C4-2B (cell line): ENCODE results near the gene DTD1.

Source experiments
- H3K27ac ChIP-seq: fragments of 450-650 bp; 2 replicates; pipeline ENCODE4 v1.5.1; 2017
- ZFX ChIP-seq: fragments of 450-650 bp; IDR thresholded peaks from 2 replicates; pipeline ENCODE4 v1.6.1; 2017
- TF ChIP-seq, protein P1 (sequence below): fragments of 450-650 bp; conservative IDR thresholded peaks from 2 replicates; pipeline ENCODE4 v1.5.1; 2017; ENCODE audit warnings: mild to moderate bottlenecking

Gene DTD1

DNA sequence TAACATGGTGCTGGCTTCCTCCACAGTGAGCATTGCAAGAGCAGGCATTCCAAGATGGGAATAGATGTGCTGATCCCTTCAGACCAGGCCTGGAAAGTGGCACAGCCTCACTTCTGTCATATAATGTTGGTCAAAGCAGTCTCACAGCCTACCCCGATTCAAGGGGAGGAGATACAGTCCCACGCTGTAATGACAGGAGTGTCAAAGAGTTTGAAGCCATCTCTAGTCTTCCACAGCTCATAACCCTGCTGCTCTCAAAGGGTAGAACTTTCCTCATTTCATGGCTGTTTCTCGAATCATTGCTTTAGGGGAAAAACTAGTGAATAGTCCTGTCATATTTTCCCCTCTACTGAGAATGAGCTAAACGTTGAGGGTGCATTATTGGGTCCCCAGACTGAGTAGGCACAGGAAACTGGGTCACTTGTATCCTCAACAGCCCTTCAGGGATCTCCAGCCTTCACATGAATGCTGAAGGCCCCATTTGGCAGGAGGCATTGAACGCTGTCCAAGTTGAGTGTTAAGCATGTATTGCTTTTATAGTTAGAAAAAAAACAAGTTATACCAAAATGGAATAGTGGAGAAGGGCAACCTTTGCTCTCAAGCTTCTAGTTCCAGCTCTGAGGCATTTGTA is 27.3 kb downstream of the DTD1 start:
- H3K27ac ChIP-seq: no peak overlapping the region
- TF ChIP-seq ZFX: no peak
- TF ChIP-seq, protein P1, sequence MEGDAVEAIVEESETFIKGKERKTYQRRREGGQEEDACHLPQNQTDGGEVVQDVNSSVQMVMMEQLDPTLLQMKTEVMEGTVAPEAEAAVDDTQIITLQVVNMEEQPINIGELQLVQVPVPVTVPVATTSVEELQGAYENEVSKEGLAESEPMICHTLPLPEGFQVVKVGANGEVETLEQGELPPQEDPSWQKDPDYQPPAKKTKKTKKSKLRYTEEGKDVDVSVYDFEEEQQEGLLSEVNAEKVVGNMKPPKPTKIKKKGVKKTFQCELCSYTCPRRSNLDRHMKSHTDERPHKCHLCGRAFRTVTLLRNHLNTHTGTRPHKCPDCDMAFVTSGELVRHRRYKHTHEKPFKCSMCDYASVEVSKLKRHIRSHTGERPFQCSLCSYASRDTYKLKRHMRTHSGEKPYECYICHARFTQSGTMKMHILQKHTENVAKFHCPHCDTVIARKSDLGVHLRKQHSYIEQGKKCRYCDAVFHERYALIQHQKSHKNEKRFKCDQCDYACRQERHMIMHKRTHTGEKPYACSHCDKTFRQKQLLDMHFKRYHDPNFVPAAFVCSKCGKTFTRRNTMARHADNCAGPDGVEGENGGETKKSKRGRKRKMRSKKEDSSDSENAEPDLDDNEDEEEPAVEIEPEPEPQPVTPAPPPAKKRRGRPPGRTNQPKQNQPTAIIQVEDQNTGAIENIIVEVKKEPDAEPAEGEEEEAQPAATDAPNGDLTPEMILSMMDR: no peak

DNA sequence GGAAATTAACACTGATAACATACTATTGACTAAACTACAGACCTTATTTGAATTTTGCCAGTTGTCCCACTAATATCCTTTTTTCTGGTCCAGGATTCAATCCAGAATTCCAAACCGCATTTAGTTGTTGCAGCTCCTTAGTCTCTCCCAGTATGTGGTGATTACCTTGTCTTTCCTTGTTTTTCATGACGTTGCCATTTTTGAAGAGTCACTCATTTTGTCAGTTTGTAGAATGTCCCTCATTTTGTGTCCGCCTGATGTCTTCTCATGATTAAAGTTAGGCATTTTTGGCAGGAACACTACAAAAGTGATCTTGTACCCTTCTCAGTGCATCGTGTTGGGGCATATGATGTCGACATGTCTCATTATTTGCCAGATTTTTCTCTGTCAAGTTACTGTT is 33.1 kb downstream of the DTD1 start:
- H3K27ac ChIP-seq: no peak overlapping the region
- no peak for TF ChIP-seq ZFX
- TF ChIP-seq, protein P1: no peak

DNA sequence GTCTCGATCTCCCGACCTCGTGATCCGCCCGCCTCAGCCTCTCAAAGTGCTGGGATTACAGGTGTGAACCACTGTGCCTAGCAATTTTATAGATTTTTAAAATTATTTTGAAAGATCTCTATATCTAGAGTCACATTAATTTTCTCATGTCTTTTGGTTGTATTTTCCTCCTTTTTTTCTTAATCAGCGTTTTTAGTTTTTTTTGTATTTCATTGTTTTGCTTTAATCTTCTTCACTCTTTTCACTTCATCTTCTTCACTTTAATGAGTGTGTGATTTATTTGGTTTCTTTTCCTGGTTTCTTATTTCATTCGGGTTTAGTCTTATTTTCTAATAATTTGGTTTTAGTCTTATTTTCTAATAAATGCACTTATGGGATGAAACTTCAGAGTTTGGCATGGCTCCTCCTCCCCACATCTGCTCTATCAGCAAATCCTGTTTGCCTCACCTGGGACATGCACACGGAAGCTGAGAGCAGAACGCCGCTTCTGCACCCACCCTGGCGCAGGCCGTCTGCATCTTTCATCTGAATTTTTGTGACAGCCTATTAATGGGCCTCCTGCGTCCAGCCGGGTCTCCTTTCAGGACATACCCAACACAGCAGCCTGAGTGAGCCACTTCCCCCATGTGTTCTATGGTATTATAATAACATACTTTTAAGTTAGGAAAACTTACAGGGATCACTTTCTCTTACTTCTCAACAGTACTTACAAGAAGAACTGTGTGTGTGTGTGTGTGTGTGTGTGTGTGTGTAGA is 35.5 kb downstream of the DTD1 start:
- H3K27ac ChIP-seq: no peak overlapping the region
- no peak for TF ChIP-seq ZFX
- TF ChIP-seq, protein P1: no peak

DNA sequence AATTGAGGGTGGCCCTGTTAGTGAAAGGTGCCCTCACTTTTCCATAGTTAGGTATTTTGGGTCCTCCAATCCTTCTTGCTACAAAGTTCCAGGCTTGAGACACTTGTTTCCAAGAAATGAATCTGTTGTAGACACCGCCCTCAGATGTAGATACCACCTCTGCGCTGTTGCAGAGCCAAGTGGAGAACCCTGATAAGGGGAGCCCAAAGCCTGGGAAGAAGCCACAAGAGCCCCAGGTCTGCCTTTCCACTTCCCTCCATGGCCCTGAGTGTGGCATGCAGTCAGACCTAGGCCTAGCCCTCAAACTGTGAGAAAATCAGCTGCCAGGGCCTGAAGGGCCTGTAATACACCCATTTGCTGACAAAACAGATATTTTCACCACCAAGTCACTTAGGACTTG is 37.1 kb downstream of the DTD1 start:
- no peak for TF ChIP-seq ZFX
- TF ChIP-seq, protein P1: no peak
- H3K27ac ChIP-seq: no peak overlapping the region

DNA sequence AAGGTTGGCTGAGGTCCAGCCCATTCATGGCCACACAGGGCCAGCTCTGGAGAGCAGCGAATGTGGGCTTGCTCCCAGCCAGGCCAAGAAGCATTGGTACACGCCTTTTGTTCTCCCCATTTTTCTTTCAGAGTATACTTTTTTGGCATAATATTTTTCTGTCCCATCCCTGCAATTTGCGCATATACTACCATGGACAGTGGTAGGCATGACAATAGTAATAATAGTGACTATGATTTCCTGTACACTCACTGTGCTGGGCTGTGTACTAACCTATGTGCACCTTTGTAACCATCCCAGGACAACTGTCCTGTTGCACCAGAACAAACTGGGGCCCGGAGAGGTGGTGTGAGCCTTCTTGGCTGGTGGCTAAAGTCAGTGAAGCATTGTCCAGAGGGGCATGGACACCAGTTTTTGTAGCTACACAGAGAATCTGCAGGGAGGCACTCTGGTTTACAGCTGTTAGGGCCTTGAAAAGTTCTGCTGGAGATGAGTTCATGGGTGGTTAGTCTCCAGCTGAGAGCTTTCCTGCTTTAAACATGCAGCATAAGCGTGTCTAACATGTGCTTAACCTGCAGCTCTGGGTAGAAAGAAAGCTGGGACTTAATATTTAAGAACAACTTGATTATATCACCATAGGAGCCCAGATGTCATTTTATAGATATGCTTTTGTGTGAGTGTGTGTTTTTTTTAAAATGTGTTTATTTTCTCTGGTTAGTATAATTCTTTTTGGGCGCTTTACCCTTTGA is 38.2 kb downstream of the DTD1 start:
- TF ChIP-seq, protein P1: no peak
- TF ChIP-seq ZFX: no peak
- H3K27ac ChIP-seq: no peak overlapping the region

DNA sequence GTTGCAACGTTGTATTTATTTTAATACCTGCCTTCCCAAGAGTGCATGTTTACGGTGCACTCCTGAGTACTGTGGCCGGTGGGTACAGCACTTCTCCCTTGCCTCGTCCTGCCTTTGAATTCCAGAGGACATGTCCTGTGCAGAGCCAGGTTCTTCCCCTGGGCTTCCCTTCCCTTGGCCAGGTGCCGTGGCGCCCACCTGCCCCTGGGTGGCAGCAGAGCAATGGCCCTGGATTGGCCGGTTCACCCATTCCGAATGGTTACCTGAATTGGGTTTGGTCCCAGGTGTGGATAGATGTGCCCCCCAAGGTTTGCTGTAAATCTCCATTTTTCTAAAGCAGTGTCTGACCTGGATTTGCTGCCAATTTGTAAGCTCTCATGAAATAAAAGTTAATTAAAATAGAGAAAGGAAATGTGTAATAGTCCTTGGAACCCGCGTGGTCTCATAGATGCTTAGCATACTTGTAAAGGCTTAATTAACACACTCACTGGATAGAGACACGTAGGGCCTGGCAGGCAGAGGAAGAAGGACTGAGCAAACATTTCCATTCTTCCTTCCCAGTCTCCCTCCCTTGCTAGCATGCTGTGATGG is 40.6 kb downstream of the DTD1 start:
- H3K27ac ChIP-seq: no peak overlapping the region
- TF ChIP-seq, protein P1: peak; percentile 84
- TF ChIP-seq ZFX: no peak
